DOHH2 (cell line): Measurements from ENCODE around the gene ADAMTS3.

Experiments
- H3F3A ChIP-seq: fragments of 200-600 bp; sonication (generic), shearing (Covaris generic); 2 replicates; pipeline ENCODE4 v1.6.0; 2016; ENCODE audit warnings: antibody characterized with exemption, mild to moderate bottlenecking; ENCODE audit not compliant: control insufficient read depth, insufficient read depth
- H3K27ac ChIP-seq: fragments of 200-600 bp; sonication (generic); 2 replicates; pipeline ENCODE4 v1.5.1; 2014; ENCODE audit warnings: low read depth, mild to moderate bottlenecking, low read length, moderate library complexity
- H3K27me3 ChIP-seq: fragments of 200-600 bp; sonication (generic); 2 replicates; pipeline ENCODE4 v1.6.1; 2014; ENCODE audit warnings: mild to moderate bottlenecking, low read length, mixed read lengths; ENCODE audit not compliant: control insufficient read depth
- H3K36me3 ChIP-seq: fragments of 200-600 bp; sonication (generic); 2 replicates; pipeline ENCODE4 v1.6.1; 2014; ENCODE audit warnings: mild to moderate bottlenecking, low read length, moderate library complexity, mixed read lengths; ENCODE audit not compliant: control insufficient read depth
- H3K4me1 ChIP-seq: fragments of 200-600 bp; sonication (generic); 2 replicates; pipeline ENCODE4 v1.6.1; 2014; ENCODE audit warnings: mild to moderate bottlenecking, low read length, mixed read lengths; ENCODE audit not compliant: control insufficient read depth
- H3K4me2 ChIP-seq: fragments of 200-600 bp; sonication (generic); 2 replicates; pipeline ENCODE4 v1.6.0; 2014; ENCODE audit warnings: mild to moderate bottlenecking, low read length, moderate library complexity
- H3K4me3 ChIP-seq: fragments of 200-600 bp; sonication (generic); 2 replicates; pipeline ENCODE4 v1.5.1; 2014; ENCODE audit warnings: mild to moderate bottlenecking, low read length, mixed read lengths
- H3K79me2 ChIP-seq: fragments of 200-600 bp; sonication (generic); 2 replicates; pipeline ENCODE4 v1.6.1; 2014; ENCODE audit warnings: mild to moderate bottlenecking, low read length, mixed read lengths; ENCODE audit not compliant: control insufficient read depth
- H3K9me2 ChIP-seq: fragments of 200-600 bp; sonication (generic); replicated peaks from 2 replicates; pipeline ENCODE4 v1.6.1; 2014; ENCODE audit warnings: mild to moderate bottlenecking, low read length, mixed read lengths; ENCODE audit not compliant: control insufficient read depth
- H3K9me3 ChIP-seq: fragments of 200-600 bp; sonication (generic); 2 replicates; pipeline ENCODE4 v1.6.1; 2014; ENCODE audit warnings: antibody characterized with exemption, low read length, mixed read lengths; ENCODE audit not compliant: control insufficient read depth, insufficient read depth
- H4K20me1 ChIP-seq: fragments of 200-600 bp; sonication (generic); 2 replicates; pipeline ENCODE4 v1.6.0; 2014; ENCODE audit warnings: low read depth, mild to moderate bottlenecking, antibody characterized with exemption, low read length, moderate library complexity; ENCODE audit not compliant: control insufficient read depth, insufficient read depth
- CTCF ChIP-seq: fragments of 200-600 bp; sonication (generic); IDR thresholded peaks from one replicate; pipeline ENCODE4 v1.5.1; 2014; ENCODE audit warnings: antibody characterized with exemption, mild to moderate bottlenecking, low read depth, low read length; ENCODE audit not compliant: poor library complexity, severe bottlenecking
- EZH2phosphoT487 ChIP-seq: fragments of 200-600 bp; sonication (generic); IDR thresholded peaks from 2 replicates; pipeline ENCODE4 v1.6.1; 2017; ENCODE audit warnings: borderline replicate concordance, mild to moderate bottlenecking, antibody characterized with exemption, low read length, moderate library complexity, mixed read lengths

Gene ADAMTS3

GRCh38 chr4:72375073-72375736 lies 193.8 kb downstream of the ADAMTS3 start:
- H3K9me2 ChIP-seq = no peaks in the 10 kb centered on the region
- no peaks in the 10 kb centered on the region for H3K9me3 ChIP-seq
- no peaks in the 10 kb centered on the region for H3K36me3 ChIP-seq
- no peaks in the 10 kb centered on the region for H3K79me2 ChIP-seq
- no peak overlapping the region for H3K27ac ChIP-seq
- H3F3A ChIP-seq = no peaks in the 10 kb centered on the region
- no peaks in the 10 kb centered on the region for H3K27me3 ChIP-seq
- H3K4me3 ChIP-seq = no peak overlapping the region
- no peak overlapping the region for H3K4me2 ChIP-seq
- TF ChIP-seq CTCF (no peak), EZH2phosphoT487 (no peak)
- H4K20me1 ChIP-seq = no peaks in the 10 kb centered on the region
- no peaks in the 10 kb centered on the region for H3K4me1 ChIP-seq

- Histone ChIP-seq H3K36me3 (no peaks in the 10 kb centered on the region), H4K20me1 (no peaks in the 10 kb centered on the region), H3F3A (no peaks in the 10 kb centered on the region), H3K9me2 (no peaks in the 10 kb centered on the region), H3K79me2 (no peaks in the 10 kb centered on the region), H3K27ac (no peak overlapping the region), H3K4me2 (no peak overlapping the region), H3K27me3 (no peaks in the 10 kb centered on the region), H3K4me1 (no peaks in the 10 kb centered on the region), H3K4me3 (no peak overlapping the region), H3K9me3 (no peaks in the 10 kb centered on the region)
- TF ChIP-seq EZH2phosphoT487 (no peak), CTCF (no peak)
Measured at GRCh38 chr4:72374159-72374558, 194.9 kb downstream of the ADAMTS3 start.

GRCh38 chr4:72366601-72367000 lies 202.4 kb downstream of the ADAMTS3 start:
- TF ChIP-seq CTCF (no peak), EZH2phosphoT487 (no peak)
- H4K20me1 ChIP-seq = no peaks in the 10 kb centered on the region
- no peaks in the 10 kb centered on the region for H3K4me1 ChIP-seq
- H3K9me3 ChIP-seq = no peaks in the 10 kb centered on the region
- no peaks in the 10 kb centered on the region for H3F3A ChIP-seq
- no peaks in the 10 kb centered on the region for H3K79me2 ChIP-seq
- H3K9me2 ChIP-seq = no peaks in the 10 kb centered on the region
- H3K4me3 ChIP-seq = no peak overlapping the region
- no peak overlapping the region for H3K27ac ChIP-seq
- no peaks in the 10 kb centered on the region for H3K27me3 ChIP-seq
- H3K4me2 ChIP-seq = no peak overlapping the region
- no peaks in the 10 kb centered on the region for H3K36me3 ChIP-seq
